Measurements from ENCODE around the gene NME3. TPM values are rescaled to one million over a fixed set of nuclear protein-coding genes. Genes with fewer than 3 reads are reported as not detected.
"Not testable (repeated sequence)": the region's sequence is repeated elsewhere in the genome, so short reads cannot be mapped to it uniquely, and the experiment has no call there.

NME3 gene
- total RNA-seq, 1 donor from 2014 or later: 33.0 TPM

- no peak for DNase-seq (ENCODE audit: low spot score)
Observed at GRCh38 chr16:1749152-1750117, 21.9 kb downstream of the NME3 start.

DNA sequence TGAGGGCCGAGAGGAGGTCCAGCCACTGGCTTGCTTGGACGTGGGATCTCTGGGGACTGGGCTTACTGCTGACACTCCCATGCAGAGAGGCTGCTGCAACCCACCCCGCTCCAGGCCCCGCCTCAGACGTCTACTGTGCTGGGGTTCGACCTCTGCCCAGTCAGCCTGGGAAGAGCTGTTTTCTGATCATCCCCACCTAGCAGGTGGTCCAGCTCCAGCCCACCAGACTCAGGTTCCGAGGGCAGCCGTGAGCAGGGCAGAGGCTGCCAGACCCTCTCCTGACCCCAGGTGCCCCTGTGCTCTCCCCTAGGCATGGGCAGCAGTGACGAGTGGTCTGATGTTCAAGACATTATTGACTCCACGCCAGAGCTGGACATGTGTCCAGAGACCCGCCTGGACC lies 23.4 kb downstream of the NME3 start:
- DNase-seq (ENCODE audit: low spot score): no peak

DNA sequence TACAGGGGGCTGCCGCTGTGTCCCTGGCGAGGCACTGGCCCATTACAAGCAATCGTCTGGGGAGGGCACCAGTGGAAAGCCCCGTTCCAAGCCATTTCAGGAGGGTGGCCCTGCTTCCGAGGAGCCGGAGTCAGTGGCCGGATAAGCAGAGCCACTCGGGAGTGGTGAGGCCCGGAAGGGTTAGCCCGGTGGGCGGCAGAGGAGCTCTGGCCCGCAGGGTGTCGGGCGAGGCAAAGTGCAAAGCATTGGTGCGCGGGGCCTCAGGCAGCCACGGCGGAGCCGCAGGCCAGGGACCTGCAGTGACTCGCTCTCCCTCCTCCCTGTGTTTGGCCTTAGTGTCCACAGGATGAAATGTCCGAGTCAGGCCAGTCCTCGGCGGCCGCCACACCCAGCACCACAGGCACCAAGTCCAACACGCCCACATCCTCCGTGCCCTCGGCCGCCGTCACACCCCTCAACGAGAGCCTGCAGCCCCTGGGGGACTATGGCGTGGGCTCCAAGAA lies 24.6 kb downstream of the NME3 start:
- DNase-seq (ENCODE audit: low spot score): no peak

DNA sequence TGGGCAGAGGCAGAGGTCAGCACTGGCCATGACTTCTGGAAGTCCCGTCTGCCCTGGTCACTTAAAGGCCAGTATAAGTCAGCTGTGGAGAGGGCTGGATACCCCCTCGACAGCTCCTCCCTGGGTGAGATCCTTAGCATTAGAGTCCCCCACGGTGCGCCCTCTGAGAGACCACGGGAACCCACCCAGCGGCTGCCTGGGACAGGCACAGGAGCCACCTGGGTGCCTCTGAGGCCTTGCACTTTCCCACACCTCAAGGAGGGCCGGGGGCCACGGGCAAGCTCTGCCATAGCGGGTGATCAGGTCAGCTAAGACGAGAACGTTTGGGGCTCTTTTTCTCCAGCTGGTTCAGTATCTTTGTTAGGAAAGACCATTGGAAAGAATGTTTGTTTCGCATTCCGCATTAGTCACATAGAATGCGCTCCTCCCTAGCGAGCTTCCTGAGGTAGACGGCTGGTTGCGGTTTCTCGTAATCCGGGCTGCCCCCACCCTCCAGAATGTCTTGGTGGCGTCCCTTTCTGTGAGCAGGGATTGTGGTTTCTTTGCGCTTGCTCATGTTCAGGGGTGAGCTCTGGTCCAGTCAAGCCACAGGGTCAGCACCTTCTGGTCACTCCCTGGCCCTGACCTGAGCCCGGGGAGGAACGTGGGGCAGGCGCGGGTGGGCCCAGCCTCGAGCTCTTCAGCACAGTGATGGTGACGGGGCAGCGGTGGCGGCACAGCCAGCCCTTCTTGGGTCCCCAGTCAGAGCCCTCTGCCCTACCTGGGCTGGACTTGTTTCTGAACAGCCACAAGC lies 25.2 kb downstream of the NME3 start:
- no peak for DNase-seq (ENCODE audit: low spot score)

- no peak for DNase-seq (ENCODE audit: low spot score)
Observed at GRCh38 chr16:1745181-1745899, 26.0 kb downstream of the NME3 start.

DNA sequence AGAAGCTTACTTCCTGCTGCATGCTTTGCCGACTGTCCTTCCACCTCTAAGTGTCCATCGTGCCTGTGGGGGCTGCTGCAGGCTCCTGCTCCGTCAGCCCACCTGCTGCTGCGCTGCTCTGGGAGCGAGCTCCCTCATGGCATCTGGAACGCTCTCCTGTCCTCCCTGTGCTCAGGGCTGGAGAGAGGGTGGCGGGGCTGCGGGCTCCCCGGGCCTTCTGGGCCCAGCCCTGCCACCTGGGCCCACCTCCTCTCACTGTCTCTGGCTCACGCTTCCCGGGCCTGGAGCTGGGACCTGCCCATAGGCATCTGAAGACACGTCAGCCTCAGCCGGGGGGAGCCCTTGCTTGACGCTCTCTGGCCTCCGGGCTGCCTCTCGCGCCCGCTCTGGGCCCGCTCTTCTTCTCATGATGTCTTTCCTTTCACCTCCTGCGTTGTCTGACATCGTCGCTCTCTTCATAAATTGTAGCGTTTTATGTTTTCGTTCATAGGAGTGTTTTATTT lies 27.0 kb downstream of the NME3 start:
- DNase-seq (ENCODE audit: low spot score): no peak

GRCh38 chr16:1743376-1744337 lies 27.7 kb downstream of the NME3 start:
- DNase-seq (ENCODE audit: low spot score): no peak

DNA sequence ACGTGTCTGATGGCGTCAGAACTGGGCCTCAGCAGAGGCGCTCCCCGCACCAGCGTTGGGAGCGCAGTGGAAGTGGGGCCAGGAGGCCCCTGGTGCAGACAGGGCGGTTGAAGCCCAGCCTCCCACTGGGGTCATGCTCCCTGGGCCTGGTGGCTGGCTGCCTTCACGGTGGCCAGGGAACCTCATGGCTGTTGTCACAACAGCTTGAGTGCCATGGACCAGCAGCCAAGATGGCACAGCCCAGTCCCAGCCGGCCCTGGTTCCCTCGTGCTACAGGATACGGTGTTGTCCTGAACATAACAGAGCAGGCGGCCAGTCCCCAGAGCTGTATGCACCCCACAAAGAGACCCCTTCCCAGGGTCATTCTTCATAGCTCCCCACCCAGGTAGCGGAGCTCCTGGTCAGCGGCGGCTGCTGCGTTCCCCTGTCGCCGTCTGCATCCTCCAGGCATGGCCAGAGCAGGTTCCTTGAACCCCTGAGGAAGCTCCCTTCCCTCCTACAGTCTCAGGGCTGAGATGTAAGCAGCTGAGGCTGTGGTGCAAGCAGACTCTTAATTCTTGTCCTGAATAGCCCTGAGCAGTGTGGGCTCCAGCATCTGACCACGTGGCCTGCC lies 29.7 kb downstream of the NME3 start:
- no peak for DNase-seq (ENCODE audit: low spot score)

GRCh38 chr16:1740781-1741490 lies 30.4 kb downstream of the NME3 start:
- no peak for DNase-seq (ENCODE audit: low spot score)

GRCh38 chr16:1740234-1740633 lies 31.1 kb downstream of the NME3 start:
- no peak for DNase-seq (ENCODE audit: low spot score)

DNA sequence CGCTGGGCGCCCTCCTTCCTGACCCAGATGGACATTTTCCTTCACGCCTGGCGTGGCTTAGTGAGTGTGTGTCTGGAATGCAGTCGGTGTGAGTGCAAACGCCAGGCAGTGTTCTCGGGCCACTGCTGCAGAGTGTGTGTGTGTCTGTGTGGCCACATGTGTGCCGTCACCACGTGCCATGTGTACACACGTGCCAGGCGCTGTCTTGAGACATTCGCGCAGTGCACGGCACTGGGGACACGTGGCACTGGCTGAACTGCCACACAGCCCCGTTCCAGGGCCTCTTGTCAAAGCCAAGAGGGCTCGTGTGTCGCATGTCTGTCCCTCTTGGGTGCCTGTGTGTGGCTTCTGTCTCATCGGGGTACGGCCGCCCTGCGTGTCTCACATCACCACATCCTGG lies 36.5 kb downstream of the NME3 start:
- DNase-seq (ENCODE audit: low spot score): no peak

DNA sequence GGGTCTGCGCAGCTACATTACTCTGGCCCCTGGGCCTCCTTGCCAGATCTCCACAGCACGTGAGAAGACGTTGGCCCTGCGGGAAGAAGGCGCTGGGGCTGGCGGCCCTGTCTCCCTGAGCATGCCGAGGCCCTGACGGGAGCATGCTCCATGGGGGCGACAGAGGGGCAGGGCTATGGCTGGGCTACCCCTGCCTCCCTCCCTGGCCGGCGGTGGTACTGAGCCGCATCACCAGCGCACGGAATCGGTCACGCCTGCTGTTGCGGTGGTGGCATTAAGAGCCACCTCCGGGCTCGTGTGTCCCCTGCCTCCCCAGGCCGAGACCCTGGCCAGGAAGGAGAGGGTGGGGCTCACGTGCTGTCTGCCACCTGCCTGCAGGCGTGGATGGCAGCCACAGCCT lies 37.2 kb downstream of the NME3 start:
- no peak for DNase-seq (ENCODE audit: low spot score)

DNA sequence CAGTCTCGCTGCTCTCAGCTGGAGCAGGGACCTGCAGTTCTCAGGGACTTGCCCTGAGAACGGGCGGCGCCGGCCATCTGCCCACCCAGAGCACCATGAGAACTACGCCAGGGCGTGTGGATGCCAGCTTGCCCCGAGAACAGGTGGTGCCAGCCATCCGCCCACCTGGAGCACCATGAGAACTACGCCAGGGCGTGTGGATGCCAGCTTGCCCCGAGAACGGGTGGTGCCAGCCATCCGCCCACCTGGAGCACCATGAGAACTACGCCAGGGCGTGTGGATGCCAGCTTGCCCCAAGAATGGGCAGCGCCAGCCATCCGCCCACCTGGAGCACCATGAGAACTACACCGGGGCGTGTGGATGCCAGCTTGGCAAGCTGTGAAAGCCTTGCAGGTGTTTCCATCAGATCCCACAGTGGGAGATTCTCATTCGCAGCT lies 38.8 kb downstream of the NME3 start:
- DNase-seq (ENCODE audit: low spot score): not testable (repeated sequence)

DNA sequence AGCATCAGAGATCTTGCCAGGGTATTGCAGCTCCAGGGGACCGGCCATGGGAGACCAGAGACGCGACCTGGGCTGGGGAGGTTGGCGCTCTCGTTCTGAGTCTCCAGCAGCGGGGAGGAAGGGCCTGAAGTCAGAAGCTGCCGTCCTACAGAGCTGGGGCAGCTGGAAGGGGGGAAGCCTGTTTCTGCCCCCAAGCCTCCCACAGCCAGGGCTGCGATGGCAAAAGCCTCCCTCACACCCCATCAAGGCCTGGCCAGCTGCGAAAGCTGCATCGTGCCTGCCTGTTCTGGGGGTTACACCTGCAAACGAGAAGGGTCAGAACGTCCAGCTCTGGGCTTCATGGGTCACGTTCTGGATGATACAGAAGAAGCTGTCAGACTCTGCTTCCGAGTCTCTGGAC lies 39.3 kb downstream of the NME3 start:
- DNase-seq (ENCODE audit: low spot score): no peak

- DNase-seq (ENCODE audit: low spot score): no peak
Observed at GRCh38 chr16:1731603-1732002, 39.7 kb downstream of the NME3 start.

DNA sequence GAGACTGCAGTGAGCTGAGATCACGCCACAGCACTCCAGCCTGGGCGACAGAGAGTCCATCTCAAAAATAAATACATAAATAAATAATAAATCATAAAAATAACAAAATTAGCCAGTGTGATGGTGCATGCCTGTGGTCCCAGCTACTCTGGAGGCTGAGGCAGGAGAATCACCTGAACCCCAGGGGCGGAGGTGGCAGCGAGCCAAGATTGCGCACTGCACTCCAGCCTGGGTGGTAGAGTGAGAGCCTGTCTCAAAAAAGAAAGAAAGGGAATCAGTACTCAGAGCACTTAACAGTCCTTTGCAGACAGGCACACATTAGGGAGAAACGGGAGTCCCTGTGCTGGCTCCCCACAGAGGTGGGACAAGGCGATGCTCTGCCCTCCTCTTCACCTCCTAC lies 40.3 kb downstream of the NME3 start:
- no peak for DNase-seq (ENCODE audit: low spot score)

DNA sequence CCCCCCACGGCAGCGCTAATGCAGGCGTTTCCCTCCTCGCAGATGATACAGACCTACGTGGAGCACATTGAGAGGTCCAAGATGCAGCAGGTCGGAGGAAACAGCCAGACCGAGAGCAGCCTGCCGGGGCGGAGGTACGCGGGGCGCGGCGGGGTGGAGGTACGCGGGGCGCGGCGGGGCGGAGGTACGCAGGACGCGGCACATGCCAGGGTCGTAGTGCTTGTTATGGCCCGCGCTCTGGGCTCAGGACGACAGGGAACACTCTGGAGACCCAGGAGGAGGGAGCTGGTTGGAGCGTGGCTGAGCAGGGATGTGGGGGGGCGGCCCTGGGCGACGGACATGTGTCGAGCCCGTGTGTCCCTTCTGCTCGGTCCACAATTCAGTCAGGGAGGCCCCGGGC lies 41.9 kb downstream of the NME3 start:
- DNase-seq (ENCODE audit: low spot score): no peak

DNA sequence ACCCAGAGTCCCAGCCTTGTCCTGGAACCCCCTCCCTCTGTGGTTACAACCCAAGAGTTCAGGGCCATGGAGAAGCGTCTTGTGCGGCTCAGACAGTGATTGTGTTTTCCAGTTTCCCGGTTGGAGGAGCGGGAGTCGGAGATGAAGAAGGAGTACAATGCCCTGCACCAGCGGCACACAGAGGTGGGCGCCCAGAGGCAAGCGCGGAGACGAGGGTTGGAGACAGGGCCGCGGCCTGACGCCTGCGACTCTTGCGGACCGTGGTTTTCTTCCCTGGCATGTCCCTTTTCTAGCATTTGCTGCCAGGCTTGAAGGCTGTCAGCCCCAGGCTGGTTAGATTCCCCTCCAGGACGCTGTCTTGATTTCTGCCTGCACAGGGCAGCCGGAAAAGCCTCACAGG lies 42.3 kb downstream of the NME3 start:
- DNase-seq (ENCODE audit: low spot score): no peak

Data from umbilical cord (tissue), 2 donors.